GM23338 (cell line): ENCODE results near the gene SLC25A12.
"Not testable (repeated sequence)": the region's sequence is repeated elsewhere in the genome, so short reads cannot be mapped to it uniquely, and the experiment has no call there.

Experiments
- CREB1 ChIP-seq: fragments of 250-450 bp; sonication (Bioruptor Pico); IDR thresholded peaks from 2 replicates; pipeline ENCODE4 v1.5.0; 2020; ENCODE audit warnings: low read depth, mild to moderate bottlenecking, moderate library complexity
- CTCF ChIP-seq, 2 experiments: fragments of 200-600 bp in 1 of 2; sonication (generic) in 1 of 2; conservative IDR thresholded peaks; 2 replicates each; pipeline versions ENCODE4 v1.5.1 to v1.6.1; 2016 to 2017; ENCODE audit warnings: antibody characterized with exemption in 2 of 2, low read depth in 2 of 2, mild to moderate bottlenecking in 2 of 2, moderate library complexity in 1 of 2
- EZH2 ChIP-seq: fragments of 200-600 bp; sonication (generic); IDR thresholded peaks from one replicate; pipeline ENCODE4 v1.8.0; 2017; ENCODE audit warnings: antibody characterized with exemption, mild to moderate bottlenecking, low read depth; ENCODE audit not compliant: unreplicated experiment
- EZH2phosphoT487 ChIP-seq: fragments of 200-600 bp; sonication (generic); IDR thresholded peaks from one replicate; pipeline ENCODE4 v1.8.1; 2018; ENCODE audit warnings: antibody characterized with exemption; ENCODE audit not compliant: unreplicated experiment
- JUNB ChIP-seq: IDR thresholded peaks from one replicate; pipeline ENCODE4 v1.6.1; 2016; ENCODE audit warnings: antibody characterized with exemption; ENCODE audit not compliant: unreplicated experiment
- POLR2AphosphoS5 ChIP-seq: IDR thresholded peaks from 2 replicates; pipeline ENCODE4 v1.6.1; 2016; ENCODE audit warnings: antibody characterized with exemption, low read depth
- TF ChIP-seq, protein P1 (sequence below): IDR thresholded peaks from one replicate; pipeline ENCODE4 v1.6.1; 2018; ENCODE audit warnings: antibody characterized with exemption; ENCODE audit not compliant: unreplicated experiment

- TF ChIP-seq CTCF (conservative IDR thresholded peaks at IDR 0.05; ENCODE audit: low read depth in 2 of 2); EZH2; EZH2phosphoT487; POLR2AphosphoS5; JUNB; CREB1 (CRISPR knock-in tag): not testable (repeated sequence)
- TF ChIP-seq, protein P1, sequence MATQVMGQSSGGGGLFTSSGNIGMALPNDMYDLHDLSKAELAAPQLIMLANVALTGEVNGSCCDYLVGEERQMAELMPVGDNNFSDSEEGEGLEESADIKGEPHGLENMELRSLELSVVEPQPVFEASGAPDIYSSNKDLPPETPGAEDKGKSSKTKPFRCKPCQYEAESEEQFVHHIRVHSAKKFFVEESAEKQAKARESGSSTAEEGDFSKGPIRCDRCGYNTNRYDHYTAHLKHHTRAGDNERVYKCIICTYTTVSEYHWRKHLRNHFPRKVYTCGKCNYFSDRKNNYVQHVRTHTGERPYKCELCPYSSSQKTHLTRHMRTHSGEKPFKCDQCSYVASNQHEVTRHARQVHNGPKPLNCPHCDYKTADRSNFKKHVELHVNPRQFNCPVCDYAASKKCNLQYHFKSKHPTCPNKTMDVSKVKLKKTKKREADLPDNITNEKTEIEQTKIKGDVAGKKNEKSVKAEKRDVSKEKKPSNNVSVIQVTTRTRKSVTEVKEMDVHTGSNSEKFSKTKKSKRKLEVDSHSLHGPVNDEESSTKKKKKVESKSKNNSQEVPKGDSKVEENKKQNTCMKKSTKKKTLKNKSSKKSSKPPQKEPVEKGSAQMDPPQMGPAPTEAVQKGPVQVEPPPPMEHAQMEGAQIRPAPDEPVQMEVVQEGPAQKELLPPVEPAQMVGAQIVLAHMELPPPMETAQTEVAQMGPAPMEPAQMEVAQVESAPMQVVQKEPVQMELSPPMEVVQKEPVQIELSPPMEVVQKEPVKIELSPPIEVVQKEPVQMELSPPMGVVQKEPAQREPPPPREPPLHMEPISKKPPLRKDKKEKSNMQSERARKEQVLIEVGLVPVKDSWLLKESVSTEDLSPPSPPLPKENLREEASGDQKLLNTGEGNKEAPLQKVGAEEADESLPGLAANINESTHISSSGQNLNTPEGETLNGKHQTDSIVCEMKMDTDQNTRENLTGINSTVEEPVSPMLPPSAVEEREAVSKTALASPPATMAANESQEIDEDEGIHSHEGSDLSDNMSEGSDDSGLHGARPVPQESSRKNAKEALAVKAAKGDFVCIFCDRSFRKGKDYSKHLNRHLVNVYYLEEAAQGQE = not testable (repeated sequence)
These were observed 132.9 kb downstream of the SLC25A12 start for GRCh38 chr2:171761176-171761575.
